DND-41 (cell line): ENCODE data around the gene PREX1.

Experiments
- ATAC-seq: fragments of 200-7000 bp; cut with Tn5 transposase; 3 replicates; pipeline ENCODE4 v1.9.1; 2021; ENCODE audit warnings: low read depth; ENCODE audit not compliant: insufficient read depth
- DNase-seq: peaks from one replicate; pipeline ENCODE4 v3.0.0-alpha.2; 2020
- H2AFZ ChIP-seq: 2 replicates; pipeline ENCODE4 v1.6.0; 2012; ENCODE audit warnings: low read depth, low read length
- H3K27ac ChIP-seq: 2 replicates; pipeline ENCODE4 v1.5.1; 2012; ENCODE audit warnings: low read length, inconsistent platforms
- H3K27me3 ChIP-seq: fragments of 200-600 bp; sonication (generic); 2 replicates; pipeline ENCODE4 v1.6.0; 2012; ENCODE audit warnings: low read length, mild to moderate bottlenecking, inconsistent platforms; ENCODE audit not compliant: insufficient read depth, poor library complexity
- H3K36me3 ChIP-seq: 2 replicates; pipeline ENCODE4 v1.5.1; 2012; ENCODE audit warnings: low read length, inconsistent platforms; ENCODE audit not compliant: insufficient read depth
- H3K4me1 ChIP-seq: 2 replicates; pipeline ENCODE4 v1.5.1; 2012; ENCODE audit warnings: mild to moderate bottlenecking, low read length; ENCODE audit not compliant: insufficient read depth
- H3K4me2 ChIP-seq: 2 replicates; pipeline ENCODE4 v1.6.0; 2012; ENCODE audit warnings: mild to moderate bottlenecking, moderate library complexity, low read length, inconsistent platforms; ENCODE audit not compliant: insufficient read depth
- H3K4me3 ChIP-seq, 2 experiments: fragments of 200-600 bp in 1 of 2; shearing (Covaris generic) in 1 of 2; 2 replicates each; pipeline ENCODE4 v1.5.1; 2012 to 2016; ENCODE audit warnings: inconsistent platforms in 2 of 2, low read length in 2 of 2, mild to moderate bottlenecking in 2 of 2, low read depth in 1 of 2, moderate library complexity in 1 of 2
- H3K79me2 ChIP-seq: 2 replicates; pipeline ENCODE4 v1.6.0; 2012; ENCODE audit warnings: low read length, inconsistent platforms; ENCODE audit not compliant: insufficient read depth
- H3K9ac ChIP-seq: 2 replicates; pipeline ENCODE4 v1.6.0; 2012; ENCODE audit warnings: low read depth, mild to moderate bottlenecking, inconsistent platforms, low read length, moderate library complexity
- H3K9me3 ChIP-seq: 2 replicates; pipeline ENCODE4 v1.5.1; 2012; ENCODE audit warnings: low read length, moderate library complexity, mild to moderate bottlenecking, inconsistent platforms; ENCODE audit not compliant: insufficient read depth, severe bottlenecking
- H4K20me1 ChIP-seq: 2 replicates; pipeline ENCODE4 v1.6.0; 2012; ENCODE audit warnings: low read length; ENCODE audit not compliant: insufficient read depth
- CTCF ChIP-seq: IDR thresholded peaks from 2 replicates; pipeline ENCODE4 v1.5.1; 2012; ENCODE audit warnings: borderline replicate concordance, low read length, moderate library complexity, mild to moderate bottlenecking; ENCODE audit not compliant: poor library complexity, severe bottlenecking; ENCODE audit errors: extremely low read depth
- EZH2 ChIP-seq: IDR thresholded peaks from 3 replicates; pipeline ENCODE4 v1.6.1; 2012; ENCODE audit warnings: borderline replicate concordance, low read depth, mild to moderate bottlenecking, moderate library complexity, low read length, inconsistent platforms; ENCODE audit not compliant: severe bottlenecking

PREX1 gene

GRCh38 chr20:48689388-48689787 lies 138.4 kb downstream of the PREX1 start:
- no peak overlapping the region for H3K27ac ChIP-seq
- no peaks in the 10 kb centered on the region for H4K20me1 ChIP-seq
- no peaks in the 10 kb centered on the region for H3K79me2 ChIP-seq
- no peaks in the 10 kb centered on the region for H3K36me3 ChIP-seq
- ATAC-seq = no peak
- H3K9ac ChIP-seq = no peak overlapping the region
- no peak for DNase-seq
- no peak overlapping the region for H3K4me3 ChIP-seq
- no peak for TF ChIP-seq CTCF
- TF ChIP-seq EZH2 = no peak
- H3K9me3 ChIP-seq = no peaks in the 10 kb centered on the region
- no peak overlapping the region for H3K4me2 ChIP-seq
- H2AFZ ChIP-seq = no peak overlapping the region
- H3K4me1 ChIP-seq = no peaks in the 10 kb centered on the region
- H3K27me3 ChIP-seq = peaks cover 4% of the 10 kb centered on the region

- no peak overlapping the region for H3K27ac ChIP-seq
- no peaks in the 10 kb centered on the region for H3K4me1 ChIP-seq
- H3K79me2 ChIP-seq = no peaks in the 10 kb centered on the region
- H3K4me2 ChIP-seq = no peak overlapping the region
- H4K20me1 ChIP-seq = no peaks in the 10 kb centered on the region
- DNase-seq (no peak), ATAC-seq (no peak)
- no peak overlapping the region for H3K4me3 ChIP-seq
- H3K9me3 ChIP-seq = no peaks in the 10 kb centered on the region
- no peak overlapping the region for H2AFZ ChIP-seq
- H3K9ac ChIP-seq = no peak overlapping the region
- no peaks in the 10 kb centered on the region for H3K36me3 ChIP-seq
- TF ChIP-seq EZH2 = no peak
- TF ChIP-seq CTCF = no peak
- H3K27me3 ChIP-seq = peaks cover 4% of the 10 kb centered on the region
These were observed 139.2 kb downstream of the PREX1 start for GRCh38 chr20:48688579-48688978.

- ATAC-seq (no peak), DNase-seq (no peak)
- Histone ChIP-seq H3K4me3 (no peak overlapping the region), H2AFZ (no peak overlapping the region), H3K9ac (no peak overlapping the region), H3K79me2 (no peaks in the 10 kb centered on the region), H3K4me1 (no peaks in the 10 kb centered on the region), H3K27ac (no peak overlapping the region), H4K20me1 (no peaks in the 10 kb centered on the region), H3K27me3 (no peaks in the 10 kb centered on the region), H3K4me2 (no peak overlapping the region), H3K36me3 (no peaks in the 10 kb centered on the region), H3K9me3 (no peaks in the 10 kb centered on the region)
- no peak for TF ChIP-seq EZH2
- TF ChIP-seq CTCF = no peak
These were observed 140.5 kb downstream of the PREX1 start for GRCh38 chr20:48687117-48687800.
